IMR-90 (cell line): ENCODE data around the gene SH2D6. TPM values are rescaled to one million over a fixed set of nuclear protein-coding genes. Genes with fewer than 3 reads are reported as not detected.

ENCODE experiments used
- ATAC-seq: fragments of 200-7000 bp; cut with Tn5 transposase; 2 replicates; pipeline ENCODE4 v1.9.1; 2020; ENCODE audit warnings: low read depth, mild to moderate bottlenecking, moderate library complexity
- BruUV-seq: library from RNA; stranded (reverse); fragments of 400-500 nt; replicated peaks from 2 replicates; lab custom pipeline; 2021; lab: Mats Ljungman, UMichigan
- CTCF ChIA-PET: fragments of 300-600 bp; formaldehyde crosslinking; extraction: SDS; loops from one replicate; lab custom pipeline; 2021; ENCODE audit warnings: antibody characterized with exemption; lab: Yijun Ruan, JAX
- POLR2A ChIA-PET: fragments of 300-600 bp; sonication (Branson Sonifier 250); formaldehyde crosslinking; loops from one replicate; lab custom pipeline; 2022; ENCODE audit warnings: antibody characterized with exemption; ENCODE audit not compliant: unreplicated experiment; lab: Charles Lee
- DNase-seq: peaks from one replicate; pipeline ENCODE4 v3.0.0; 2013
- H2AFZ ChIP-seq: replicated peaks from 2 replicates; pipeline ENCODE3; 2013; ENCODE audit warnings: low read length, mild to moderate bottlenecking; ENCODE audit not compliant: poor library complexity
- H2AK5ac ChIP-seq: 2 replicates; pipeline ENCODE4 v1.6.1; 2013; ENCODE audit warnings: low read depth, low read length, inconsistent platforms
- H2AK9ac ChIP-seq: replicated peaks from 2 replicates; pipeline ENCODE3; 2013; ENCODE audit warnings: mild to moderate bottlenecking, low read depth, low read length, moderate library complexity; ENCODE audit not compliant: poor library complexity
- H2BK120ac ChIP-seq: 2 replicates; pipeline ENCODE4 v1.6.1; 2013; ENCODE audit warnings: low read depth, low read length, inconsistent platforms
- H2BK15ac ChIP-seq: 3 replicates; pipeline ENCODE4 v1.6.1; 2013; ENCODE audit warnings: low read depth, low read length, inconsistent platforms
- H2BK20ac ChIP-seq: 2 replicates; pipeline ENCODE4 v1.6.1; 2013; ENCODE audit warnings: low read depth, mild to moderate bottlenecking, inconsistent platforms, low read length, moderate library complexity
- H2BK5ac ChIP-seq: 2 replicates; pipeline ENCODE4 v1.6.1; 2013; ENCODE audit warnings: mild to moderate bottlenecking, low read depth, low read length, inconsistent platforms; ENCODE audit not compliant: poor library complexity, severe bottlenecking
- H3K14ac ChIP-seq: replicated peaks from 2 replicates; pipeline ENCODE4 v1.6.1; 2013; ENCODE audit warnings: low read depth, low read length, inconsistent platforms
- H3K18ac ChIP-seq: 2 replicates; pipeline ENCODE4 v1.6.1; 2013; ENCODE audit warnings: low read depth, low read length, control low read depth
- H3K23ac ChIP-seq: 2 replicates; pipeline ENCODE4 v1.6.1; 2013; ENCODE audit warnings: low read depth, low read length, inconsistent platforms
- H3K27ac ChIP-seq: 2 replicates; pipeline ENCODE4 v1.5.1; 2013; ENCODE audit warnings: mild to moderate bottlenecking, control low read depth, low read length; ENCODE audit not compliant: insufficient read depth
- H3K27me3 ChIP-seq: 2 replicates; pipeline ENCODE4 v1.6.1; 2013; ENCODE audit warnings: low read length; ENCODE audit not compliant: control insufficient read depth, insufficient read depth
- H3K36me3 ChIP-seq: 2 replicates; pipeline ENCODE4 v1.6.1; 2013; ENCODE audit warnings: low read length, mixed read lengths; ENCODE audit not compliant: control insufficient read depth, insufficient read depth
- H3K4ac ChIP-seq: 2 replicates; pipeline ENCODE4 v1.6.1; 2013; ENCODE audit warnings: low read depth, low read length, inconsistent platforms
- H3K4me1 ChIP-seq: 2 replicates; pipeline ENCODE4 v1.6.1; 2013; ENCODE audit warnings: low read length, mixed read lengths; ENCODE audit not compliant: control insufficient read depth, insufficient read depth
- H3K4me2 ChIP-seq: 2 replicates; pipeline ENCODE4 v1.6.1; 2013; ENCODE audit warnings: low read depth, mild to moderate bottlenecking, control low read depth, low read length, moderate library complexity
- H3K4me3 ChIP-seq: 2 replicates; pipeline ENCODE4 v1.5.1; 2013; ENCODE audit warnings: low read depth, mild to moderate bottlenecking, control low read depth, low read length, moderate library complexity; ENCODE audit not compliant: insufficient read depth
- H3K56ac ChIP-seq: 2 replicates; pipeline ENCODE4 v1.6.1; 2013; ENCODE audit warnings: low read length, inconsistent platforms; ENCODE audit not compliant: insufficient read depth; ENCODE audit errors: extremely low read depth
- H3K79me1 ChIP-seq, 2 experiments: 2 replicates each; pipeline ENCODE4 v1.6.1; 2013; ENCODE audit warnings: low read length in 2 of 2, inconsistent platforms in 1 of 2, low read depth in 1 of 2
- H3K9ac ChIP-seq: 2 replicates; pipeline ENCODE4 v1.6.1; 2013; ENCODE audit warnings: low read depth, low read length, control low read depth
- H3K9me1 ChIP-seq: 2 replicates; pipeline ENCODE4 v1.6.1; 2013; ENCODE audit warnings: low read length, inconsistent platforms; ENCODE audit not compliant: insufficient read depth
- H3K9me3 ChIP-seq: 2 replicates; pipeline ENCODE4 v1.6.1; 2013; ENCODE audit warnings: low read length; ENCODE audit not compliant: control insufficient read depth, insufficient read depth
- H4K20me1 ChIP-seq: 2 replicates; pipeline ENCODE4 v1.6.1; 2013; ENCODE audit warnings: low read length, inconsistent platforms; ENCODE audit not compliant: insufficient read depth
- H4K5ac ChIP-seq: 2 replicates; pipeline ENCODE4 v1.6.1; 2013; ENCODE audit warnings: mild to moderate bottlenecking, low read depth, low read length, control low read depth
- H4K8ac ChIP-seq, 2 experiments: 2 replicates each; pipeline ENCODE4 v1.6.1; 2013; ENCODE audit warnings: low read depth in 2 of 2, low read length in 2 of 2, control low read depth in 1 of 2, inconsistent platforms in 1 of 2
- H4K91ac ChIP-seq: 2 replicates; pipeline ENCODE4 v1.6.1; 2013; ENCODE audit warnings: low read depth, low read length, inconsistent platforms; ENCODE audit not compliant: insufficient read depth
- BHLHE40 ChIP-seq: fragments of 150-350 bp; IDR thresholded peaks from 2 replicates; pipeline ENCODE4 v1.6.1; 2016; ENCODE audit warnings: mild to moderate bottlenecking, low read depth, low read length
- CHD1 ChIP-seq: IDR thresholded peaks from 2 replicates; pipeline ENCODE4 v1.6.1; 2012; ENCODE audit warnings: low read depth, low read length, improper control_type of control experiment
- FOS ChIP-seq: fragments of 150-350 bp; IDR thresholded peaks from 2 replicates; pipeline ENCODE4 v1.6.1; 2016; ENCODE audit warnings: low read depth, low read length
- MAFK ChIP-seq: IDR thresholded peaks from 2 replicates; pipeline ENCODE4 v1.6.1; 2012; ENCODE audit warnings: low read depth, low read length, improper control_type of control experiment
- MAZ ChIP-seq: IDR thresholded peaks from 2 replicates; pipeline ENCODE4 v1.6.1; 2012; ENCODE audit warnings: low read depth, mild to moderate bottlenecking, low read length, improper control_type of control experiment, moderate library complexity, borderline replicate concordance
- MXI1 ChIP-seq: IDR thresholded peaks from 2 replicates; pipeline ENCODE4 v1.6.1; 2012; ENCODE audit warnings: low read depth, mild to moderate bottlenecking, low read length, moderate library complexity, borderline replicate concordance
- NFE2L2 ChIP-seq: fragments of 150-350 bp; IDR thresholded peaks from 2 replicates; pipeline ENCODE4 v1.6.1; 2016; ENCODE audit warnings: low read depth, mild to moderate bottlenecking, low read length
- POLR2A ChIP-seq: IDR thresholded peaks from 2 replicates; pipeline ENCODE4 v1.6.1; 2012; ENCODE audit warnings: mild to moderate bottlenecking, low read depth, low read length
- RAD21 ChIP-seq: IDR thresholded peaks from 2 replicates; pipeline ENCODE4 v1.6.1; 2012; ENCODE audit warnings: low read length, improper control_type of control experiment
- RCOR1 ChIP-seq: IDR thresholded peaks from 2 replicates; pipeline ENCODE4 v1.6.1; 2012; ENCODE audit warnings: mild to moderate bottlenecking, low read length, improper control_type of control experiment; ENCODE audit not compliant: insufficient replicate concordance
- RFX5 ChIP-seq: IDR thresholded peaks from 2 replicates; pipeline ENCODE4 v1.8.0; 2012; ENCODE audit warnings: low read depth, mild to moderate bottlenecking, low read length, moderate library complexity
- SMC3 ChIP-seq: fragments of 150-350 bp; IDR thresholded peaks from 2 replicates; pipeline ENCODE4 v1.6.1; 2016; ENCODE audit warnings: low read depth, mild to moderate bottlenecking, antibody characterized with exemption, low read length, moderate library complexity
- WGBS, 2 experiments: methylation state at CpG; one replicate each; pipeline versions ENCODE4 v1.1.5 to v1.1.7; 2013; ENCODE audit warnings: missing lambda C conversion rate in 2 of 2; ENCODE audit not compliant: insufficient read length in 1 of 2; ENCODE audit errors: extremely low coverage in 2 of 2; 5-methylcytosine and 5-hydroxymethylcytosine counted together
- dilution Hi-C: fragments of 300-500 bp; cut with HindIII; formaldehyde crosslinking; loops from one replicate; pipeline ENCODE4 v1.14.3; 2018; ENCODE audit warnings: low sequenced_read_pairs; ENCODE audit not compliant: unreplicated experiment
- in situ Hi-C: fragments of 300-500 bp; cut with MboI; formaldehyde crosslinking; loops from 3 replicates; pipeline ENCODE4 v1.14.3; 2019; ENCODE audit warnings: low sequenced_read_pairs, inconsistent platforms, mixed read lengths
- intact Hi-C: fragments of 100-400 bp; cut with micrococcal nuclease; formaldehyde crosslinking; loops from 2 replicates; pipeline ENCODE4 v1.10.0; 2022
- polyA plus RNA-seq, 3 experiments: library from polyadenylated mRNA; depleted of rRNA; stranded (reverse); fragments of >200 nt; gene quantifications; 2 replicates each; pipeline ENCODE4 v1.2.3, GENCODE V29; 2012; ENCODE audit warnings: low replicate concordance in 1 of 3
- total RNA-seq: library from RNA; depleted of rRNA; stranded (reverse); fragments of >200 nt; gene quantifications from 2 replicates; pipeline ENCODE4 v1.2.3, GENCODE V29; 2012
- TF ChIP-seq, protein P1 (sequence below): conservative IDR thresholded peaks from 2 replicates; pipeline ENCODE4 v1.5.1; 2012; ENCODE audit warnings: mild to moderate bottlenecking, low read depth, low read length, improper control_type of control experiment
- TF ChIP-seq, protein P2 (sequence below): fragments of 150-350 bp; IDR thresholded peaks from 2 replicates; pipeline ENCODE4 v1.6.1; 2017; ENCODE audit warnings: mild to moderate bottlenecking, antibody characterized with exemption, low read length, low read depth

The SH2D6 gene
- total and polyA plus RNA-seq, 2 of the 4 experiments (the other 2 are of a cell fraction) = 0.32 to 0.36 TPM

DNA sequence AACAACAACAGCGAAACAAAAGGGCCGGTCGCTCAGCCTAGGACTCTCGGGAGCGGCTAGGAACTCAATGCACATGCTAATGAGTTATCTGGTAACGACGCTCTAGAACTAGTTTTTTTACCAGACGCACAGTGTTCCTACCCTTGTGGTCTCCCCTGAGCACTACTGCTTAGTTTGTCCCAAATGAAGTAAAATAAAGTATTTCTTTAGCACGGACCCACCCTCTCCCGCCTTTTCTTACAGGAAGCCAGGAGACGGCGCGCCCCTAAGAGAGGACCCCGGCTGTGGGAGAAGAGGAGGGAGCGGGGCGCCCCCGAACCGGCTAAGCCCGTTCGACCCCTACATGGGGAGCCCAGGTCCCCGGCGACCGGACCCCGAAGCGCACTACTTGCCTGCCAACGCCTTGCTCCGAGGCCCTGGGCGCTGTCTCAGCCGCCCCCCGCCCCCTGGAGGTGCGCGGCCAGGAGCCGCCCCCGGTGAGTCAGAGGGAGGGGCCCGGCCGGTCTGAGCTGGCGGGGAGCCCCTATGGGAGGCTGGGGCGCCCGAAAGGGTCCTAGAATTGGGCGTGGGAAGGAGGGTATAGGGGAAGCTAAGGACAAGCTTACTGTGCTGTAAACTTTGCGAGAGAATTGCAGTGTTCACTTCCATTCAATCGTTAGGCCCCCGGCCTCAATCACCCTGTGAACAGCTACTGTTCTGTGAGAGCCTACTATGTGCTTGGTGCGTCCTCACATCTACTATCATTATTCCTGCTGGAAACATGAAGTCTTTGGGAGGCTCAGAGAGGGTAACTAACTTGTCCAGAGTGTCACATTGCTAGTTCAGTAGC is 4.7 kb upstream of the SH2D6 start:
- BruUV-seq = no TSS peak
- dilution Hi-C loops = no loop called here
- Histone ChIP-seq H3K23ac (peak overlapping the region; percentile 82), H3K4me3 (peak overlapping the region; percentile 53), H3K9me1 (peaks cover 8% of the 10 kb centered on the region), H3K9me3 (no peaks in the 10 kb centered on the region), H2AK5ac (peak overlapping the region; percentile 89), H3K4me2 (peak overlapping the region; percentile 74), H3K4ac (peak overlapping the region; percentile 47), H3K79me1 (peaks cover 10 to 46% of the 10 kb centered on the region in 2 experiments), H3K27me3 (no peaks in the 10 kb centered on the region), H3K9ac (peak overlapping the region; percentile 12), H3K18ac (peak overlapping the region; percentile 49), H2BK5ac (peak overlapping the region; percentile 14), H3K36me3 (no peaks in the 10 kb centered on the region), H4K91ac (peak overlapping the region; percentile 64), H4K8ac (peak overlapping the region; percentile 78 to 85), H2AFZ (peak overlapping the region; percentile 88), H2BK120ac (peak overlapping the region; percentile 35), H4K20me1 (no peaks in the 10 kb centered on the region), H2BK20ac (no peak overlapping the region), H2BK15ac (peak overlapping the region; percentile 72; the same call in 1 of the 3 replicates), H3K4me1 (peaks cover 9% of the 10 kb centered on the region), H3K27ac (peak overlapping the region; percentile 20; the same call in 1 of the 2 replicates), H2AK9ac (peak overlapping the region; percentile 89), H3K56ac (peak overlapping the region; percentile 46), H4K5ac (peak overlapping the region; percentile 14), H3K14ac (peak overlapping the region; percentile 26)
- 27% methylated on average over 5 of the region's 44 CpGs; no CpG with 5 or more reads in 1 of the 2 experiments for WGBS, 2 experiments
- in situ Hi-C loops = no loop called here
- CTCF ChIA-PET = interaction anchor here (0.8 kb wide), 1 partner anchor 223 kb away, joined by 8 read pairs; no protein-coding TSS in a partner anchor
- intact Hi-C loops = loop anchor here (2.0 kb wide), 1 partner anchor 59 kb away; the partner anchor contains the start of genes ELMOD3 and RETSAT
- DNase-seq (peak; percentile 46), ATAC-seq (peak; percentile 51)
- POLR2A ChIA-PET = no interaction called here
- no peak for TF ChIP-seq POLR2A
- TF ChIP-seq, protein P1, sequence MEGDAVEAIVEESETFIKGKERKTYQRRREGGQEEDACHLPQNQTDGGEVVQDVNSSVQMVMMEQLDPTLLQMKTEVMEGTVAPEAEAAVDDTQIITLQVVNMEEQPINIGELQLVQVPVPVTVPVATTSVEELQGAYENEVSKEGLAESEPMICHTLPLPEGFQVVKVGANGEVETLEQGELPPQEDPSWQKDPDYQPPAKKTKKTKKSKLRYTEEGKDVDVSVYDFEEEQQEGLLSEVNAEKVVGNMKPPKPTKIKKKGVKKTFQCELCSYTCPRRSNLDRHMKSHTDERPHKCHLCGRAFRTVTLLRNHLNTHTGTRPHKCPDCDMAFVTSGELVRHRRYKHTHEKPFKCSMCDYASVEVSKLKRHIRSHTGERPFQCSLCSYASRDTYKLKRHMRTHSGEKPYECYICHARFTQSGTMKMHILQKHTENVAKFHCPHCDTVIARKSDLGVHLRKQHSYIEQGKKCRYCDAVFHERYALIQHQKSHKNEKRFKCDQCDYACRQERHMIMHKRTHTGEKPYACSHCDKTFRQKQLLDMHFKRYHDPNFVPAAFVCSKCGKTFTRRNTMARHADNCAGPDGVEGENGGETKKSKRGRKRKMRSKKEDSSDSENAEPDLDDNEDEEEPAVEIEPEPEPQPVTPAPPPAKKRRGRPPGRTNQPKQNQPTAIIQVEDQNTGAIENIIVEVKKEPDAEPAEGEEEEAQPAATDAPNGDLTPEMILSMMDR = 0 out of 2 replicates have a peak, but pooled peaks have one; percentile 1
- TF ChIP-seq MAFK = no peak
- no peak for TF ChIP-seq CHD1
- peak; percentile 84; the same call in 1 of the 2 replicates for TF ChIP-seq MAZ
- no peak for TF ChIP-seq BHLHE40
- TF ChIP-seq RFX5 = no peak
- TF ChIP-seq RCOR1 = no peak
- TF ChIP-seq NFE2L2 = no peak
- peak; percentile 39 for TF ChIP-seq FOS
- TF ChIP-seq RAD21 = no peak
- TF ChIP-seq MXI1 = no peak
- no peak for TF ChIP-seq SMC3
- TF ChIP-seq, protein P2, sequence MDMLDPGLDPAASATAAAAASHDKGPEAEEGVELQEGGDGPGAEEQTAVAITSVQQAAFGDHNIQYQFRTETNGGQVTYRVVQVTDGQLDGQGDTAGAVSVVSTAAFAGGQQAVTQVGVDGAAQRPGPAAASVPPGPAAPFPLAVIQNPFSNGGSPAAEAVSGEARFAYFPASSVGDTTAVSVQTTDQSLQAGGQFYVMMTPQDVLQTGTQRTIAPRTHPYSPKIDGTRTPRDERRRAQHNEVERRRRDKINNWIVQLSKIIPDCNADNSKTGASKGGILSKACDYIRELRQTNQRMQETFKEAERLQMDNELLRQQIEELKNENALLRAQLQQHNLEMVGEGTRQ = no peak
